Epithelial cell of proximal tubule (primary cell): Measurements from ENCODE around the gene PXDN. TPM values are rescaled to one million over a fixed set of nuclear protein-coding genes. Genes with fewer than 3 reads are reported as not detected.

ENCODE experiments used
- DNase-seq: peaks from one replicate; pipeline ENCODE4 v3.0.0-alpha.2; 2011; ENCODE audit warnings: low read depth
- H3K4me3 ChIP-seq: 2 replicates; pipeline ENCODE4 v1.5.1; 2011; ENCODE audit warnings: low read depth, mild to moderate bottlenecking, low read length
- total RNA-seq: library from RNA; depleted of rRNA; stranded (reverse); fragments of >200 nt; gene quantifications from 2 replicates; pipeline ENCODE4 v1.2.3, GENCODE V29; 2015
- TF ChIP-seq, protein P1 (sequence below): conservative IDR thresholded peaks from 2 replicates; pipeline ENCODE4 v1.5.1; 2012; ENCODE audit warnings: low read depth, mild to moderate bottlenecking, low read length

PXDN gene
- total RNA-seq, 1 donor from 2014 or later: 197 TPM

DNA sequence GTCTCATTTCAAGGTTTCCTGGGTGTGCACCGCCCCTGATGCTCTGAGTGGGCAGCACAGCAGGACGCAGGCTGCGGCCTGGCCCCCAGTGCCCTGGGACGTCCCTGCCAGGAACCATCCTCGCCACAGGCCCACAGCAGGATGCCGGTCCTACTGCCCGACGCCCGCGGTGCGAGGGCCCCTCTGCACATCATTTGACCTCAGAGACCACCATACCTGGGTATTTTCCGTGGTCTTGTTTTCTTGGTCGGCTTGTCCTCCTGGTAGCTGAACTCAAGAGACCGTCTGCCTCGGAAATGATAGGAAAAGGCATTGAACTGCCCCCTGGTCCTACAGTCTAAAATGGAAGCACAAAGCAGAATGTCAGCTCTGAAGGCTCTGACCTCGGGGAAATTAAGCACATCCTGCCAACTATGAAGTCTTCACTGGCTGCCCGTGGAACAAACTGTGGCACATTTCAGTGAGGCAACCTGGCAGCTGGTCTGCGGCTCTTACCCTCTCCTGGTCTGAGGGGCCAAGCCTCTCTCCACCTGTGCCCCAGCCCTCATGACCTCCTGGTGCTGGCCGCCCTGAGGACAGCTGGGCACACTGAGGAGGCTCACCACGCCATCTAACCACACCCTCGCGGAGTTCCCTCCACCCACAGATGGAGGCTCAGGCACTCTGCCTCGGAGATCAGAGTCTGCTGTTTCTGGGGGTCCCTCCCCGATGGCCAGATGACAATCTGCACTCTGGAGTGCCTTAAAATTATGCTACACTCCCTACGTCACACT is 105.0 kb downstream of the PXDN start:
- no peak for DNase-seq
- H3K4me3 ChIP-seq: no peak overlapping the region
- TF ChIP-seq, protein P1, sequence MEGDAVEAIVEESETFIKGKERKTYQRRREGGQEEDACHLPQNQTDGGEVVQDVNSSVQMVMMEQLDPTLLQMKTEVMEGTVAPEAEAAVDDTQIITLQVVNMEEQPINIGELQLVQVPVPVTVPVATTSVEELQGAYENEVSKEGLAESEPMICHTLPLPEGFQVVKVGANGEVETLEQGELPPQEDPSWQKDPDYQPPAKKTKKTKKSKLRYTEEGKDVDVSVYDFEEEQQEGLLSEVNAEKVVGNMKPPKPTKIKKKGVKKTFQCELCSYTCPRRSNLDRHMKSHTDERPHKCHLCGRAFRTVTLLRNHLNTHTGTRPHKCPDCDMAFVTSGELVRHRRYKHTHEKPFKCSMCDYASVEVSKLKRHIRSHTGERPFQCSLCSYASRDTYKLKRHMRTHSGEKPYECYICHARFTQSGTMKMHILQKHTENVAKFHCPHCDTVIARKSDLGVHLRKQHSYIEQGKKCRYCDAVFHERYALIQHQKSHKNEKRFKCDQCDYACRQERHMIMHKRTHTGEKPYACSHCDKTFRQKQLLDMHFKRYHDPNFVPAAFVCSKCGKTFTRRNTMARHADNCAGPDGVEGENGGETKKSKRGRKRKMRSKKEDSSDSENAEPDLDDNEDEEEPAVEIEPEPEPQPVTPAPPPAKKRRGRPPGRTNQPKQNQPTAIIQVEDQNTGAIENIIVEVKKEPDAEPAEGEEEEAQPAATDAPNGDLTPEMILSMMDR: no peak

DNA sequence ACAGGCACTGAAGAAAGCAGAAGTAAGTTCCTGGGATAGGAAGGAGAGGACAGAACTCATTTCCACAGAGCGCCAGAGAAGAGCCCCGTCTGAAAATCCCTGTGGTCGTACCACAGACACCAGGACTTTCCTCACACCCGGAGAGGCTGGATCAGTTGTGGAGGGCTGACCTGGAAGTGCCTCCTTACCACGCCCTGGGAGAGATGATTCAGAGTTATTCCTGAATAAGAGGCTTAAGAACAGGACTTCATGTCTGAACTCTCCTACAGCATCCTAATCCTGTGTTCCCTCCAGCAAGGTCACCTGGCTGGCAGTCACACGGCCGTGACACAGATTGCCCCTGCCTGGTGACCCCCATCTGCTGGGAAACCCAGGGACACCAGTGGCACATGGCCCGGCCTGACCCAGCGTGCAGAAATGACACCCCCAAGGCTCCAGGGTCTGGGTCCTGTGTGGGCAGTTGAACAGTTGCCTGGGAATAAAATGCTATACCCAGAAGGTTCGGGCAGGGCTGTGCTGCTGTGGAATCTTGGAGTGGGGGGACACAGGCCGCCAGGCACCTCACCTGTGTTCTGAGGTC is 105.9 kb downstream of the PXDN start:
- H3K4me3 ChIP-seq: no peak overlapping the region
- no peak for DNase-seq
- TF ChIP-seq, protein P1: no peak

DNA sequence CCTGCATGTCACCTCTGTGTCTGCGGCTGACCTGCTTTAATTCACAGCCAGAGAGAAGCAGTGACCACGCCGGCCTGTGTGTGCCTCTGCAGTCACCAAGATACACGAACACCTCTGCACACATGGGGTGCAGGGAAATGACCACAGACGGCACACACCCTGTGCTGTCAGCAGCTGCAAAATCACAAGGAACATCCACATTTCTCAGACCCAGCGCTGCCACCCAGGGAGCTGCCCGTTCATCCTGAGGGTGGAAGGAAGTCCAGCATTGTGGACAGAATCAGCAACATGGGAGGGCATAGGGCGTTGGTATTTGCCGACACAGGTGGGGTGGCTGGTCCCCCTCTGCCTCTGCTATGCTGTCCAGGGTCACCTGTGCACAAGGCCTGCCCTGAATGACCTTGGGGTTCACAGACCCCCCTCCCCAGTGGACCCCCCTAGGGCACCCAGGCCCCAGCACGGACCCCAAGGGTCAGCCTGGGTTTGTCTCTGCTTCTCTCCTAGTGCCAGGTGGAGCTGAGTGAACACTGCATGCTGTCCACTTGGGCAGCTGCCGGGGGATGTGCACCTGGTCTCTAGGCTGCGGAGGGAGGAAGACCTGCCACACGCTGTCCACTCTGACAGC is 107.4 kb downstream of the PXDN start:
- no peak for DNase-seq
- H3K4me3 ChIP-seq: no peak overlapping the region
- TF ChIP-seq, protein P1: no peak

DNA sequence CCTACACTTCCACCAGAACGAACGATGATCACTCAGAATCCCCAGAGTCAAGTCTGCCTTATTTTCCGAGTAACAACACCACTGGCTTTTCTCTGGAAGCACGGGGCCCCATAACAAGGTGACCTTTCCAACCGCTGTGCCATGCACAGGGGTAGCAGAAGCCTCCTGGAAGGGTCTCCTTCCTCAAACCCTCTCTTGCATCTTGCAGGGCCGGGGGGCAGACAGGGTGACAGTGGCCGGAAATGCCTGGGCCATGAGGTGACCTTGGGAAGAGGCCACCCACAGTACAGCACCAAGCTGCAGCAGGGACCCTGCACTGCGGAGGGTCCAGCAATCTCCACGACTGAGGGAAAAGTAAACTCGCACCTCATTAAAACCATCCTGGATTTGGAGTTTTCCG is 108.5 kb downstream of the PXDN start:
- TF ChIP-seq, protein P1: no peak
- no peak overlapping the region for H3K4me3 ChIP-seq
- DNase-seq: no peak

DNA sequence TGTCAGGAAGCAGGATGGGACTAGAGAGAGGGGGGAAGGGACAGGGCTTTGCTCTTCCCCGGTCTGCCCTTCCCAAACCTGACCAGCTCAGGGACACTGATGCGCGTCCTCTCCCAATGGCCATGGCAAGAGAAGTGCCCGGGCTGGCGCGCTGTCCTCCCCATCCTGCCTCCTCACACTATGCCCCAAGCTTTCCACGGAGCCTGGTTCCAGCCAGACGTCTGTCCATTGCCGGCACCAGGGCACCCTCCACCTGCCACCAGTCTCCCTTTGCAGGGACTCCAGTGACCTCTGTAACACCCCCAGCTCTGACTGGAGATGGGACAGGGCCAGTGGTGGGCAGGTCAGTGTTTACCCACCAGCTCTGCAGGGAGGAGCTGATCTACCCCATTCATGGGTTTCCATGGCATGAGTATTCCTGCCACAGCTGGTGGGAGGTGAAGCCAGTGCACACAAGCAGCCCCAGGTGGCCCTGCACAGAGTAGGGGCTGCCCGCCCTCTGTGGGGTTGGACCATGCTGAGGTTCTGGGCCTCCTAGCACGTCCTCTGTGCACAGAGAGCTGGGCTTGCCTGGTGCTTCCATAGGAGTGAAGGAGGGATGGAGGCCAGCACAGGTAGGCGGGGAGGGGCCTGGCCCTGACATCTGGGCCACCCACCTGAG is 109.5 kb downstream of the PXDN start:
- no peak for DNase-seq
- TF ChIP-seq, protein P1: no peak
- no peak overlapping the region for H3K4me3 ChIP-seq

DNA sequence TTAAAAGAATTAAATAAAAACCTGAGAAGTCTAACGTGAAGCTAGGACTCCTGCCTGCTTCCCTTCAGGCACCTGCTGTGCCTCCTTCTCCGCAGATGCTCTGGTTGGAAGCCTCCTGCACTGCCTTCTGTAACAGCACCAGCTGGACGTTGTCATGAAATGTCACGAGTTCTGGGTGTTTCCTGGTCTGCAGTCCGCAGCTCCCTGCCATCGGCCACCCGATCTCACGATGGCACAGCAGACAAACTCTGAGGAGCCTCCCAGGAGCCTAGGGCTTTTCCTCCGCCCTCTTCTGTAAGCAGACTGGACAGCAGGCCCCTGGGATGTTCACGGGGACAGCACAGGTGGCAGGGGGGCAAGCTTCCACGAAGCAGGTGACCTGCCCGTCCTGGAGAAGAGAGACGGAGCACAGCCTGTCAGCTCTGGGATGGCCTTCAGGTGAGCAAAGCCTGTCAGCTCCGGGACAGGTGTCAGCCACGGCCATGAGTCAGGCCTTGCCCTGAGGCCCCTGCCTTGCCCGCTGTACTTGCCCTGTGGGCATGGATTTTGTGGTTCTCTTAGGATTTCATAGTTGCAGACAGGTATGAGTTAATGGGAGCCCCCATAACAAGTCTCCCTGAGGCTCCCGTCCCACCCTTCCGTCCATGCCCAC is 110.3 kb downstream of the PXDN start:
- H3K4me3 ChIP-seq: no peak overlapping the region
- DNase-seq: no peak

More for the DNA sequence above, 110.3 kb downstream of the PXDN start:
- TF ChIP-seq, protein P1: no peak
